ENCODE results near the gene CPNE1. TPM values are rescaled to one million over a fixed set of nuclear protein-coding genes. Genes with fewer than 3 reads are reported as not detected.
A peak's percentile ranks its signal among the peaks of the same experiment; 100 is the strongest.

The CPNE1 gene
- total RNA-seq, 1 donor from 2014 or later = 109 TPM

GRCh38 chr20:35620818-35621559 lies 43.7 kb downstream of the CPNE1 start:
- Histone ChIP-seq H3K36me3 (ENCODE audit: control insufficient read depth, insufficient read depth, low read length) (peaks cover 3% of the 10 kb centered on the region), H3K27me3 (ENCODE audit: control insufficient read depth, insufficient read depth, low read length) (no peaks in the 10 kb centered on the region), H3K4me3 (ENCODE audit: low read depth, low read length) (no peak overlapping the region)
- TF ChIP-seq, protein P1, sequence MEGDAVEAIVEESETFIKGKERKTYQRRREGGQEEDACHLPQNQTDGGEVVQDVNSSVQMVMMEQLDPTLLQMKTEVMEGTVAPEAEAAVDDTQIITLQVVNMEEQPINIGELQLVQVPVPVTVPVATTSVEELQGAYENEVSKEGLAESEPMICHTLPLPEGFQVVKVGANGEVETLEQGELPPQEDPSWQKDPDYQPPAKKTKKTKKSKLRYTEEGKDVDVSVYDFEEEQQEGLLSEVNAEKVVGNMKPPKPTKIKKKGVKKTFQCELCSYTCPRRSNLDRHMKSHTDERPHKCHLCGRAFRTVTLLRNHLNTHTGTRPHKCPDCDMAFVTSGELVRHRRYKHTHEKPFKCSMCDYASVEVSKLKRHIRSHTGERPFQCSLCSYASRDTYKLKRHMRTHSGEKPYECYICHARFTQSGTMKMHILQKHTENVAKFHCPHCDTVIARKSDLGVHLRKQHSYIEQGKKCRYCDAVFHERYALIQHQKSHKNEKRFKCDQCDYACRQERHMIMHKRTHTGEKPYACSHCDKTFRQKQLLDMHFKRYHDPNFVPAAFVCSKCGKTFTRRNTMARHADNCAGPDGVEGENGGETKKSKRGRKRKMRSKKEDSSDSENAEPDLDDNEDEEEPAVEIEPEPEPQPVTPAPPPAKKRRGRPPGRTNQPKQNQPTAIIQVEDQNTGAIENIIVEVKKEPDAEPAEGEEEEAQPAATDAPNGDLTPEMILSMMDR (IDR thresholded peaks at IDR 0.05; ENCODE audit: insufficient read depth, low read length, poor library complexity, severe bottlenecking) = no peak
- no peak for DNase-seq (ENCODE audit: low read depth)

DNA sequence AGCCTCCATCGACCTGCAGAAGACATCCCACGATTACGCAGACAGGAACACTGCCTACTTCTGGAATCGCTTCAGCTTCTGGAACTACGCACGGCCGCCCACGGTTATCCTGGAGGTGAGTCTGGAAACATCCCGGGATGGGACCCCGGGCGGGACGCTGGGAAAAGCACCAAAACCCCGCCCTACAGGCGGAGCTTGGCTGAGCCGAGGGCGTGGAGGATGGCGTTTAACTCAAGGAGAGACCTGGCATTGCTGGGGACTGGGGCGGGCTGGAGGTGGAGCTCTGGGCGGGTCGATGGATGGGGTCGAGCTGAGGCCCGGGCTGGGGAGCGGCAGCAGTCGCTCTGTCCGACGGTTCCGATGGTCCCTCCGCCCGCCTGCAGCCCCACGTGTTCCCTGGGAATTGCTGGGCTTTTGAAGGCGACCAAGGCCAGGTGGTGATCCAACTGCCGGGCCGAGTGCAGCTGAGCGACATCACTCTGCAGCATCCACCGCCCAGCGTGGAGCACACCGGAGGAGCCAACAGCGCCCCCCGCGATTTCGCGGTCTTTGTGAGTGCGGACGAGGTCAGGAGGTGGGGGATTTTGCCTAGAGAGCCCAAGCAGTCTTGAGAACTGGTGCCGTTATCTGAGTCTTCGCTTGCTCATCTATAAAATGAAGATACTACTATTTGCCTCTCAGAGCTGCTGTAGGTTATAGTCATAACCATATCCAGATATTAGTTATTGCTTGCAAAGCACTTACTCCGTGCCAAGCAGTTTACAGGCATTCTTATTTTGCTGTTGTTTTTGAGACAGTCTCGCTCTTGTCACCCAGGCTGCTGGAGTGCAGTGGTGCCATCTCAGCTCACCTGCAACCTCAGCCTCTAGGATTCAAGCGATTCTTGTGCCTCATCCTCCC lies 45.3 kb downstream of the CPNE1 start:
- TF ChIP-seq, protein P1 (IDR thresholded peaks at IDR 0.05; ENCODE audit: insufficient read depth, low read length, poor library complexity, severe bottlenecking) = peak; percentile 65
- DNase-seq (ENCODE audit: low read depth) = peak; percentile 58
- Histone ChIP-seq H3K27me3 (ENCODE audit: control insufficient read depth, insufficient read depth, low read length) (no peaks in the 10 kb centered on the region), H3K36me3 (ENCODE audit: control insufficient read depth, insufficient read depth, low read length) (peaks cover 1% of the 10 kb centered on the region), H3K4me3 (ENCODE audit: low read depth, low read length) (peak overlapping the region; percentile 48)

DNA sequence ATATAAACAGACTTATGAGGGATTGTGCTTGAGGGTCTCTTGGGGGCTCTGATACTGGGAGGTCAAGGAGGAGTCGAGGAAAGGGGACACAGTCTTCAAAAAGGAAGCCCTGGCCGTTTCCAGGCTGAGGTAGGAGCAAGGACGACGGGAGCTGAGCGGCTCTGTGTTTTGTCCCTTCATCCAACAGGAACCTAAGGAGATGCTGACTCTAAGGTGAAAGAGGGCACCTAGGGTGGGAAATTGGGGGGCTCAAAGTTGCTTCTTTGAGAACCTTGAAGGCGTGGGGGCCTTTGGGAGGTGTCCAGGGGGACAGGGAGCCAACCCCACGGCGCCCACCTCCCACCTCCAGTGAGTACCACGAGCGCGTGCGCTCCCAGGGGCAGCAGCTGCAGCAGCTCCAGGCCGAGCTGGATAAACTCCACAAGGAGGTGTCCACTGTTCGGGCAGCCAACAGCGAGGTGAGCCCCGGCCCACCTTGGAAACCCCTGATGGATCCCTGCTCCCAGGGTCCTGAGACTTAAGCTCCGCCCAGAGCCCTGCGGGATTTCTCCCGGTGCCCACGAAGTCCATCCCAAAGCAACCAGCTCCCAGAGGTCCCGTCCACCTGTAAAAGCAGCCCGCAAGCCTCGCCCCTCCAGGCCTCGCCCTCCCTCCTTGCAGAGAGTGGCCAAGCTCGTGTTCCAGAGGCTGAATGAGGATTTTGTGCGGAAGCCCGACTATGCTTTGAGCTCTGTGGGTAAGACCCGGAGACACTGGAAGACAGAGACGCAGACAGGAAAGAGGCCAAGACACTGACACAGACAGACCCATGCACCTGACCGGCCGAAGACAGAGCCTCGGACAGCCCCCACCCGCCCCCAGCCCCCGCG lies 46.2 kb downstream of the CPNE1 start:
- TF ChIP-seq, protein P1 (IDR thresholded peaks at IDR 0.05; ENCODE audit: insufficient read depth, low read length, poor library complexity, severe bottlenecking) = no peak
- DNase-seq (ENCODE audit: low read depth) = no peak
- H3K4me3 ChIP-seq (ENCODE audit: low read depth, low read length) = peak overlapping the region; percentile 48
- H3K36me3 ChIP-seq (ENCODE audit: control insufficient read depth, insufficient read depth, low read length) = peaks cover 1% of the 10 kb centered on the region
- no peaks in the 10 kb centered on the region for H3K27me3 ChIP-seq (ENCODE audit: control insufficient read depth, insufficient read depth, low read length)

DNA sequence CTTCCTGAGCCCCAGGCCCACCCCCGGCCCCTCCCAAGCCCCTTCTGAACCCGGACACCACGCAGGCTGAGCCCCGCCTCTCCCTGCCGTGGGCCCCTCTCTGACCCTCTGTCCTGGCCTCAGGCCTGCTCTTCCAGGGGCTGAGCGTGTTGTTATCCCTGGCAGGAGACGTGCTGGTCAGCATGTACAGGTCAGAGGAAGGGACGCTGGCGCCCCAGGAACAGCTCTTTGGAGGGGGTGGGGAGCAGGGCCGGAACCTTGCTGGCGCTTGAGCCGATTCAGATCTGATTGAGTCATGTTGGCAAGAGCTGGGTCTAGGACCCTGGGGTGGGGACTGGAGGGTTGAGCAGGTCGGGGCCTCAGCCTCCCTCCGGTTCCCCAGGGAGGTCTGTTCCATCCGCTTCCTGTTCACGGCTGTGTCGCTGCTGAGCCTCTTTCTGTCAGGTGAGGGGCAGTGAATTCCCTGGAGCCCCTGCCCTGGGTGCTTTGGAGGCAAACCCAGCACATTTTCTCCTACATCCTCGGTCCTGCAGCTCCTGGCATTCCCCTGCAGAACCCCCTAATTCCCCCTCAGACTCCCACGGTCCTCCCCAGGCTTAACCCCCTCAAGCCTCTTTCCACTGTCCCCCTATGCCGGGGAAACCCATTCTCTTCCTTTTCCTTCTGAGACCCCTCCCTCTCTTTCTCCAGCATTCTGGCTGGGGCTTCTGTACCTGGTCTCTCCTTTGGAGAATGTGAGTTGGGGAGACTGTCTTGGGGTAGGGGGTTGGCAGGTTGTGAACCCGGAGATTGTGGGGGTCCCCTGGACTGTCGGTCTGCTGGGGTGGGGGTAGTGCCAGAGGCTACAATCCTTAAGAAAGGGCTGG lies 47.1 kb downstream of the CPNE1 start:
- H3K4me3 ChIP-seq (ENCODE audit: low read depth, low read length) = peak overlapping the region; percentile 48
- TF ChIP-seq, protein P1 (IDR thresholded peaks at IDR 0.05; ENCODE audit: insufficient read depth, low read length, poor library complexity, severe bottlenecking) = peak; percentile 50

More for the DNA sequence above, 47.1 kb downstream of the CPNE1 start:
- Histone ChIP-seq H3K27me3 (ENCODE audit: control insufficient read depth, insufficient read depth, low read length) (no peaks in the 10 kb centered on the region), H3K36me3 (ENCODE audit: control insufficient read depth, insufficient read depth, low read length) (peaks cover 1% of the 10 kb centered on the region)
- peak; percentile 32 for DNase-seq (ENCODE audit: low read depth)

Measured in kidney epithelial cell (primary cell).